Measurements from ENCODE around the gene ZNF655. TPM values are rescaled to one million over a fixed set of nuclear protein-coding genes. Genes with fewer than 3 reads are reported as not detected.

ZNF655 gene
- total and polyA plus RNA-seq, 2 of the 8 experiments (the other 6 are each of a cell fraction or from before 2014, with no cell fraction given), result 27.1 to 37.8 TPM

DNA sequence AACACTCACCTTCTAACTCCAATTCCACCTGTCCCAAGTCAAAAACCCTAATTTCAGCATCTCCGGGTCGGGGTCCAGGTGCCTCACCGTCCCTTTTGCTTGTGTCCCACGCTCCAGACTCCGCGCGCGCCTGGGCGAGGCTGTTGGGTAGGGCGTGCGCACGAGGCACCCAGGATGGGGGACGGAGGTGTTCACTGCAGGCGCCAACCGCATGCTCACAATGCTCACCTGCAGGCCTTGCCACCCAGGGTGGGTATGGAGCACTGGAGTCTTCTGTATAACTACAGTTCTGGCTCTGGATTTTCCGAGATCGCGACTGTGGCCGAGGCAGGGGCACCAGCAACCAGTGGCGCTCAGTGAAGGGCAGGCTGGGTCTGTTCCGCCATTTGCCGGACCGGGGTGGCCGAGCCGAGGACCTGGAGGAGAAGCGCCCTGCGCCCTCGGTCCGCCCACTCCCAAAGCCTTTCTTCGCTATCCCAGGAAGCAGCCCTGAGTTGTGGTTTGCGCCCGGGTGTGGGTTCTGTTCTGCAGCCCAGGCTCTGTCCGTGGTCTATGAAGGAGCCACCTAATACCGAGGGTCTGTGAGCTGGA, 15.3 kb upstream of the ZNF655 start:
- no peak for DNase-seq (ENCODE audit: low read depth in 1 of 2, low spot score in 2 of 2)
- 95% methylated on average over 27 of the region's 34 CpGs; no CpG with 5 or more reads in 1 of the 2 experiments for WGBS, 2 experiments (ENCODE audit: extremely low coverage in 1 of 2, insufficient coverage in 1 of 2, insufficient read length in 1 of 2, insufficient replicate concordance in 2 of 2, low coverage in 1 of 2, low lambda C conversion rate in 2 of 2, missing lambda C conversion rate in 1 of 2)
- CTCF ChIA-PET (ENCODE audit: partially characterized antibody), result interaction anchor here (0.6 kb wide), 1 partner anchor 56 kb away, joined by 3 read pairs; no protein-coding TSS in a partner anchor
- TF ChIP-seq HDAC6 (IDR thresholded peaks at IDR 0.05; ENCODE audit: low read depth, low read length) (no peak), CHD1 (IDR thresholded peaks at IDR 0.05; ENCODE audit: low read depth, low read length) (no peak)

More for the DNA sequence above, 15.3 kb upstream of the ZNF655 start:
- H3K4me3 ChIP-seq (ENCODE audit: extremely low read depth in 1 of 4, insufficient read depth in 2 of 4, low read depth in 3 of 4, low read length in 4 of 4), result no peak overlapping the region
- H4K20me1 ChIP-seq (replicated peaks in 1 of 2; ENCODE audit: control insufficient read depth in 1 of 2, insufficient read depth in 2 of 2, low read length in 2 of 2), result no peaks in the 10 kb centered on the region
- no peak overlapping the region for H2AK5ac ChIP-seq (ENCODE audit: low read depth, low read length)
- H3K4ac ChIP-seq (replicated peaks; ENCODE audit: insufficient read length, low read depth, low read length), result no peak overlapping the region
- H2BK5ac ChIP-seq (ENCODE audit: low read depth, low read length), result no peak overlapping the region
- H3K79me1 ChIP-seq (ENCODE audit: low read depth, low read length), result no peaks in the 10 kb centered on the region
- H3K4me2 ChIP-seq (ENCODE audit: insufficient read depth in 1 of 2, low read depth in 2 of 2, low read length in 2 of 2), result no peak overlapping the region
- H3K27me3 ChIP-seq (replicated peaks in 1 of 4; ENCODE audit: control insufficient read depth in 3 of 4, extremely low read depth in 1 of 4, insufficient read depth in 3 of 4, low read length in 3 of 4), result no peaks in the 10 kb centered on the region
- no peak overlapping the region for H4K8ac ChIP-seq (ENCODE audit: extremely low read depth, insufficient read depth, low read length)
- no peak overlapping the region for H2BK12ac ChIP-seq (ENCODE audit: low read depth, low read length)
- H4K5ac ChIP-seq (ENCODE audit: insufficient read length, low read depth, low read length), result no peak overlapping the region
- H3K36me3 ChIP-seq (ENCODE audit: control insufficient read depth in 2 of 4, insufficient read depth in 4 of 4, low read length in 3 of 4), result peaks cover 1 to 16% (median 6%) of the 10 kb centered on the region in 4 experiments; a peak in 5 of 8 replicates
- peaks cover 30 to 32% of the 10 kb centered on the region in 2 experiments for H3K9me3 ChIP-seq (ENCODE audit: insufficient read depth in 2 of 2, low read depth in 1 of 2, low read length in 1 of 2)
- no peak for FAIRE-seq
- no peak overlapping the region for H3K56ac ChIP-seq (replicated peaks; ENCODE audit: insufficient read length, low read depth, low read length)
- no peaks in the 10 kb centered on the region for H3K4me1 ChIP-seq (replicated peaks in 1 of 4; ENCODE audit: control insufficient read depth in 3 of 4, insufficient read depth in 4 of 4, low read length in 3 of 4)
- H2BK15ac ChIP-seq (ENCODE audit: low read length), result no peak overlapping the region
- H2BK20ac ChIP-seq (ENCODE audit: low read length), result no peak overlapping the region
- H3K18ac ChIP-seq (ENCODE audit: extremely low read depth, low read length), result no peak overlapping the region
- H3K27ac ChIP-seq (ENCODE audit: low read depth, low read length), result no peak overlapping the region
- H3K23ac ChIP-seq (ENCODE audit: insufficient read length), result no peak overlapping the region
- no peaks in the 10 kb centered on the region for H3K23me2 ChIP-seq (ENCODE audit: low read depth, low read length)
- no peak overlapping the region for H3K9ac ChIP-seq (replicated peaks in 1 of 4; ENCODE audit: extremely low read depth in 1 of 4, low read depth in 3 of 4, low read length in 3 of 4)
- no peak overlapping the region for H3K14ac ChIP-seq (ENCODE audit: insufficient read length)
- H4K91ac ChIP-seq (replicated peaks; ENCODE audit: insufficient read length, low read length), result no peak overlapping the region
- no peaks in the 10 kb centered on the region for H3K79me2 ChIP-seq (ENCODE audit: control insufficient read depth in 1 of 2, insufficient read depth in 2 of 2, low read length in 2 of 2)
- H2BK120ac ChIP-seq (replicated peaks; ENCODE audit: low read depth, low read length), result no peak overlapping the region
- POLR2A ChIA-PET (ENCODE audit: partially characterized antibody), result interaction anchor here (0.7 kb wide), 1 partner anchor 15 kb away, joined by 3 read pairs; no protein-coding TSS in a partner anchor
- H2AFZ ChIP-seq (ENCODE audit: low read length), result no peak overlapping the region

Data from H1 (cell line).